Subcutaneous abdominal adipose tissue (tissue), 5 donors: Measurements from ENCODE around the gene NCBP2.
"Not testable (repeated sequence)": the region's sequence is repeated elsewhere in the genome, so short reads cannot be mapped to it uniquely, and the experiment has no call there.

Experiments used
- H3K27ac ChIP-seq: one replicate; pipeline ENCODE4 v1.7.0; 2013; ENCODE audit warnings: low read depth, mild to moderate bottlenecking, inconsistent platforms, low read length, moderate library complexity
- H3K27me3 ChIP-seq, 5 donors: one replicate each; pipeline ENCODE4 v1.7.0; 2013; ENCODE audit warnings: low read length in 5 of 5, inconsistent platforms in 1 of 5; ENCODE audit not compliant: control insufficient read depth in 5 of 5, insufficient read depth in 4 of 5
- H3K36me3 ChIP-seq, 5 donors: one replicate each; pipeline ENCODE4 v1.7.0; 2013; ENCODE audit warnings: low read length in 5 of 5; ENCODE audit not compliant: control insufficient read depth in 5 of 5, insufficient read depth in 5 of 5
- H3K4me1 ChIP-seq, 5 donors: one replicate each; pipeline ENCODE4 v1.7.0; 2013; ENCODE audit warnings: low read length in 5 of 5, mild to moderate bottlenecking in 3 of 5, moderate library complexity in 1 of 5; ENCODE audit not compliant: control insufficient read depth in 5 of 5, insufficient read depth in 5 of 5
- H3K4me3 ChIP-seq, 5 donors: one replicate each; pipeline ENCODE4 v1.7.0; 2013; ENCODE audit warnings: low read length in 5 of 5, low read depth in 1 of 5
- H3K9ac ChIP-seq, 5 donors: one replicate each; pipeline ENCODE4 v1.7.0; 2013; ENCODE audit warnings: low read length in 5 of 5, mild to moderate bottlenecking in 4 of 5, moderate library complexity in 3 of 5
- H3K9me3 ChIP-seq, 5 donors: one replicate each; pipeline ENCODE4 v1.7.0; 2013; ENCODE audit warnings: low read length in 5 of 5; ENCODE audit not compliant: control insufficient read depth in 5 of 5
- donor health status: healthy.
- donor health status: healthy.
- donor health status: healthy.
- donor health status: healthy.
- donor health status: healthy.

The NCBP2 gene

DNA sequence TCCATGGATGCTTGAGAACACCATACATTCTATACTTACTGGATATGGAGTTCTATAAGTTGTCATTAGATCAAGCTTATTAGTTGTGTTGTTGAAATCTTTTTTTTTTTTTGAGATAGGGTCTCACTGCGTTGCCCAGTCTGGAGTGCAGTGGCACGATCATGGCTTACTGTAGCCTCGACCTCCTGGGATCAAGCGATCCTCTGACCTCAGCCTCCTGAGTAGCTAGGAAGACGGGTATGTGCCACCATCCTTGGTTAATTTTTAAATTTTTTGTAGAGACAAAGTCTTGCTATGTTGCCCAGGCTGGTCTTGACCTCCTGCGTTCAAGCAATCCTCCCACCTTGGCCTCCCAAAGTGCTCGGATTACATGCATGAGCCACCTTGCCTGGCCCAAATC, 12.5 kb upstream of the NCBP2 start:
- no peak overlapping the region for H3K4me3 ChIP-seq

DNA sequence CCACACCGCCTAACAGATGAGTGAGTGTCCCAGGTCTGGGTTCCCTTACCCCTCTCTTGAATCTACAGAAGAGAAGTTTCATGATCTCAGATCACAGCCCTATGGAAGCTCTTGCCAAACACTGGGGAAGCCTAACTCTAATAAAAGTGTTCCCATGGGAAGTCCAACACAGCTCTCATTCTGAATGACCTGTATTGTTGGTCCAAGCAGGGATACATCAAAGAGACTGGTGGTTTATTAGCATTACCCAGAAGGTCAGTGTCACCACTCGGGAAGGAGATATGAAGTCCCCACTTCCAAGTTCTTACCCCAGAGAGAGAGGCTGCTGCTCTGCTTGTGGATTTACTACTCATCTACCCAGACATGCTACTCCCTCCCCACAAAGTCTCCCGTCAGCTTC, 9.0 kb upstream of the NCBP2 start:
- Histone ChIP-seq H3K9me3 (no peaks in the 10 kb centered on the region), H3K36me3 (peaks cover 0 to 16% (median 13%) of the 10 kb centered on the region in 5 donors), H3K4me1 (peaks cover 0 to 3% (median 0%) of the 10 kb centered on the region in 5 donors), H3K4me3 (no peak overlapping the region), H3K9ac (no peak overlapping the region), H3K27ac (no peak overlapping the region), H3K27me3 (no peaks in the 10 kb centered on the region)

More for the DNA sequence above, 12.5 kb upstream of the NCBP2 start:
- Histone ChIP-seq H3K9ac (no peak overlapping the region), H3K9me3 (no peaks in the 10 kb centered on the region), H3K27ac (no peak overlapping the region), H3K4me1 (no peaks in the 10 kb centered on the region), H3K36me3 (peaks cover 0 to 9% (median 8%) of the 10 kb centered on the region in 5 donors), H3K27me3 (no peaks in the 10 kb centered on the region)

DNA sequence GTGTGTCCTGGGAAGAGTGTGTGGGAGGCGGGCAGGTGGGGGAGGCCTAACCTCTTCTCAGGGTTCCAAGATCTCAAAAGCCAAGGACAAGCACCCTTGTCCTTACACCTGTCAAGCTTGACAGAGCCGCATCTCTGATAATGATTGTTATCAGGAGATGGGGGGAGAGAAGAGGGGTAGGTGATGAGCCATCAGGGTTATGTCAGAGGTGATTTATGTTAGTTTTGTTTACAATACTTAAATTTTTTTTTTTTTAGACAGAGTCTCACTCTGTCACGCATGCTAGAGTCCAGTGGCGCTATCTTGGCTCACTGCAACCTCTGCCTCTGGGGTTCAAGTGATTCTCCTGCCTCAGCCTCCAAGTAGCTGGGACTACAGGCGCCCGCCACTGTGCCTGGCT, 7.4 kb upstream of the NCBP2 start:
- H3K4me1 ChIP-seq, result peaks cover 0 to 3% (median 0%) of the 10 kb centered on the region in 5 donors

DNA sequence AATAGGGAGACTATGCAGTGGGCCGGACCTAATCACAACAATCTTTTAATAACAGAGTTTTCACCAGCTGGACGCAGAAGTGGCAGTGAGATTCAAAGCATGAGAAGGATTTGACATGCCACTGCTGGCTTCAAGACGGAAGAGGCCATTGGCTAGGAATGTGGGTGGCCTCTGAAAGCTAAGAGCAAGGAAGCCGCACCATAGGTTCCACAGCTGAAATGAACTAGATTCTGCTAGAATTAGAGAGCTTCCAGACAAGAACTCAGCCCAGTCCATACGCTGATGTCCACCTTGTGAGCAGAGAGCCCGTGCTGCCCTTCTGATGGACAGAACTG, 6.9 kb upstream of the NCBP2 start:
- Histone ChIP-seq H3K4me1 (peaks cover 0 to 4% (median 0%) of the 10 kb centered on the region in 5 donors), H3K9me3 (no peaks in the 10 kb centered on the region), H3K4me3 (no peak overlapping the region), H3K27ac (no peak overlapping the region), H3K36me3 (peaks cover 0 to 19% (median 13%) of the 10 kb centered on the region in 5 donors), H3K27me3 (no peaks in the 10 kb centered on the region), H3K9ac (no peak overlapping the region)

More for the DNA sequence above, 7.4 kb upstream of the NCBP2 start:
- Histone ChIP-seq H3K9ac (no peak overlapping the region), H3K27ac (no peak overlapping the region), H3K36me3 (peaks cover 0 to 16% (median 13%) of the 10 kb centered on the region in 5 donors), H3K9me3 (no peaks in the 10 kb centered on the region), H3K4me3 (no peak overlapping the region), H3K27me3 (no peaks in the 10 kb centered on the region)

DNA sequence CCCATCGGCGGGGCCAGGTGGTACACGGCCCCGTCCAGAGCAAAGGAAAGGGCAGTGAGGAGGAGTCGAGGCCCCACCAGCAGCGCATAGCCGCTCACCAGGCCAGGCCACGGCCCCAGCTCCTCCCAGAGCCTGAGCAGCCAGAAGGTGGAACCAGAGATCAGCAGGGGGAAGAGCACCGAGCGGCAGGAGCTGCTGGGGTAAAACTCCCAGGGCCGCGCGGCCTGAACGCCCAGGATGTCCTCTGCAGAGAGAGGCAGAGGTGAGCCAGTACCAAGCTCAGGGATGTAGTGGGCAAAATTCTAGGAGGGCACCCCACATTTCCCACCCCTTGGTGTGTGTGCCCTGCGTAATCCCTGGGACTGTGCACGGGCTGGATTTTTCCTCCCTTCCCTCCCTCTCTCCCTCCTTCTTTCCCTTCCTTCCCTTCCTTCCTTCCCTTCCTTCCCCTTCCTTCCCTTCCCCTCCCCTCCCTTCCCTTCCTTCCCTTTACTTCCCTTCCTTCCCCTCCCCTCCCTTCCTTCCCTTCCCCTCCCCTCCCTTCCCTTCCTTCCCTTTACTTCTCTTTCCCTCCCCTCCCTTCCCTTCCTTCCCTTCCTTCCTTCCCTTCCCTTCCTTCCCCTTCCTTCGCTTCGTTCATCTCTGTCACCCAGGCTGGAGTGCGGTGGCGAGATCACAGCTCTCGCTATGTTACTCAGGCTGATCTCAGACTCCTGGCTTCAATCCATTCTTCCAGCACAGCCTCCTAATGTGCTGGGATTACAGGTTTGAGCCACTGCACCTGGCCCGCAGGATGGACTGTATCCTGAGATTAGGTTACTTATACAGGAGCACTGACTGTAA, 6.3 kb upstream of the NCBP2 start:
- H3K9ac ChIP-seq, result no peak overlapping the region
- peaks cover 1 to 10% (median 3%) of the 10 kb centered on the region in 5 donors for H3K4me1 ChIP-seq
- H3K36me3 ChIP-seq, result peaks cover 0 to 19% (median 13%) of the 10 kb centered on the region in 5 donors
- no peaks in the 10 kb centered on the region for H3K9me3 ChIP-seq
- H3K4me3 ChIP-seq, result no peak overlapping the region
- H3K27me3 ChIP-seq, result no peaks in the 10 kb centered on the region
- no peak overlapping the region for H3K27ac ChIP-seq

DNA sequence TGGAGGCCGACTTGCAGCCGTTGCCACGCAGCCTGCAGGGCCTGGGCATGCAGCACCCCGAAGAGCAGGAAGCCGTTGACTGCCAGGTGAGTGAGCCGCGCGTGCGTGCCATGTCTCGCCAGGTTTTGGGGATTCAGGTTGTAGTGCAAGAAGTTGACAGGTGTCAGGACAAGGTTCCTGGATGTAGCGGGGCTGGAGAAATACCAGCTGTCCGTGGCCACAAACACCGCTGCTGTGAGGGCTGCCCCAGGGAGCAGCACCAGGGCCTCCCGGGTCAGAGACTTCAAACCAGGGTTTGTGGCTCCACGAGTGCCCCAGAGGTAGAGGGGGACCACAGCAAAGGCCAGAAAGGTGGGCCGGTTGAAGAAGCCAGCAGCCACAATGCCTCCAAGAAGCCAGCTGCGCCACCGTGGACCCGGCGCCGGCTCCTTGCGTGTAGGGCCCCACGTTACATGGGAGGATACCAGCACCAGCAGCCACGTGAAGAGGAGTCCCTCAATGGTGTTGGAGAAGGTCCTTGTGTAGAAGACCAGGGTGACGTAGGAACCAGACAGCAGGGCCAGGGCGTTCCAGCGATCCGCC, 5.6 kb upstream of the NCBP2 start:
- no peaks in the 10 kb centered on the region for H3K27me3 ChIP-seq
- no peaks in the 10 kb centered on the region for H3K9me3 ChIP-seq
- peaks cover 0 to 19% (median 13%) of the 10 kb centered on the region in 5 donors for H3K36me3 ChIP-seq
- peaks cover 8 to 17% (median 11%) of the 10 kb centered on the region in 5 donors for H3K4me1 ChIP-seq
- no peak overlapping the region for H3K4me3 ChIP-seq
- H3K9ac ChIP-seq, result no peak overlapping the region
- no peak overlapping the region for H3K27ac ChIP-seq

DNA sequence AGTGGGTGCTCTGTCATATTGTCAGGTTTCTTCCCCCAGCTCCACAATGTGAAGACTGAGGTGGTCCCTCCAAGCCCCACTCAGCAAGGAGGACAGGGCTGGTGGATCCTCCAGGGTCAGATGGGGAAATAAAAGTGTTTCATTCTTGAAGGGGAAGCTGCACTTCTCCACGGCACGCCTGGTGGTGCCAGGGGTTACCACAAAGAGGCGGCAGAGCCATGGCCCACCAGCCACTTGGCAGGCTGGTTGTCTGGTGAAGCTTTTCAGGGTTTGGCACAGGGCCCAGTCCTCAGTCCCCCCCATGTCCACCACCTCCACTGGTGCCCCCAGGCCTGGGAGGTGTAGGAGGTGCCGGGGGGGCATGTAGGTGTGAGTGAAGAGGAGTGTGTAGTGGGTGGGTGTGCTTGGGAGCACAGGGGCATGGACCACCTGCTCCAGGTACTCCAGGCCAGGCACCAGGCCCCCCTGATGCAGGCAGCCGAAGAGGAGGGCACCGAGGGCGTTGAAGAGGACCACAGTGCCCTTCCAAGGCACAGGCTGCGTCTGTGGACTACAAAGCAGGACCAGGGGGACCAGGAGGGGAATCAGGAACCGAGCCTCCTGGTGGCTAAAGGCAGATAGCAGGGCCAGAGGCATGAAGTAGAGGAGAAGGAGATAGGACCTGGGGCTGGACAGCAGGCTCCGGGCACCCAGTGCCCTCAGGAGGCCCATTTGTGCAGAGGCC, 5.0 kb upstream of the NCBP2 start:
- H3K36me3 ChIP-seq, result peaks cover 0 to 19% (median 13%) of the 10 kb centered on the region in 5 donors
- no peaks in the 10 kb centered on the region for H3K27me3 ChIP-seq
- H3K9ac ChIP-seq, result no peak overlapping the region
- no peak overlapping the region for H3K4me3 ChIP-seq
- H3K9me3 ChIP-seq, result no peaks in the 10 kb centered on the region
- H3K27ac ChIP-seq, result no peak overlapping the region
- peaks cover 8 to 20% (median 13%) of the 10 kb centered on the region in 5 donors for H3K4me1 ChIP-seq

DNA sequence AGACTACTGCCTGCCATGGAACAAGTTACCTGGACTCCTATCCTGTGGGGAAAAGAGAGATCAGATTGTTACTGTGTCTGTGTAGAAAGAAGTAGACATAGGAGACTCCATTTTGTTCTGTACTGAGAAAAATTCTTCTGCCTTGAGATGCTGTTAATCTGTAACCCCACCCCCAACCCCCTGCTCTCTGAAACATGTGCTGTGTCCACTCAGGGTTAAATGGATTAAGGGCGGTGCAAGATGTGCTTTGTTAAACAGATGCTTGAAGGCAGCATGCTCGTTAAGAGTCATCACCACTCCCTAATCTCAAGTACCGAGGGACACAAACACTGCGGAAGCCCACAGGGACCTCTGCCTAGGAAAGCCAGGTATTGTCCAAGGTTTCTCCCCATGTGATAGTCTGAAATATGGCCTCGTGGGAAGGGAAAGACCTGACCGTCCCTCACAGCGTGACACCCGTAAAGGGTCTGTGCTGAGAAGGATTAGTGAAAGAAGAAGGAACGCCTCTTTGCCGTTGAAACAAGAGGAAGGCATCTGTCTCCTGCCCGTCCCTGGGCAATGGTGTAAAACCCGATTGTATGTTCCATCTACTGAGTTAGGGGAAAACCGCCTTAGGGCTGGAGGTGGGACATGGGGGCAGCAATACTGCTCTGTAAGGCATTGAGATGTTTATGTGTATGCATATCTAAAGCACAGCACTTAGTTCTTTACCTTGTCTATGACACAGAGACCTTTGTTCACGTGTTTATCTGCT, 1.9 kb upstream of the NCBP2 start:
- H3K4me3 ChIP-seq, result peak overlapping the region in 1 of 5 donors; percentile 97

DNA sequence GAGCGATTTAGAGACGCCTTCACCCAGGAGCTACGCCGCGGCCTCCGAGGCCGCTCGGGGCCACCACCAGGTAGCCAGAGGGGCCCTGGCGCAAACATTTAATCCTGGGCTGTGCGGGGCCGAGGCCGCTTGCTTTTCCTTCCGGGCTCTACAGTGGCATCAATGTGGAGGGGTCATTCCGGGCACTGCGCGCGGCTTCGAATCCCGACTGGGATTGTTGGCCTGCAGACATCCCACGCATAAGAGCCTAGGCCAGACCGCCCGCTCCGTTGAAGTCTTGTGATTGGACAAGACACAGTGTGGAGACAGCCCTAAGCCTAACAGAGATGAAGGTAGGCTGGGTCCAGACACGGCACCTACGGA, 568 bp upstream of the NCBP2 start:
- Histone ChIP-seq H3K36me3 (peaks cover 2 to 25% (median 13%) of the 10 kb centered on the region in 5 donors), H3K27ac (peak overlapping the region; percentile 84), H3K4me1 (peaks cover 8 to 34% (median 27%) of the 10 kb centered on the region in 5 donors), H3K27me3 (no peaks in the 10 kb centered on the region), H3K9me3 (no peaks in the 10 kb centered on the region), H3K4me3 (peak overlapping the region; percentile 90 to 99 (median 97)), H3K9ac (peak overlapping the region; percentile 90 to 98 (median 94))

More for the DNA sequence above, 1.9 kb upstream of the NCBP2 start:
- Histone ChIP-seq H3K4me1 (peaks cover 8 to 37% (median 27%) of the 10 kb centered on the region in 5 donors), H3K9ac (peak overlapping the region in 1 of 5 donors; percentile 92), H3K36me3 (peaks cover 0 to 13% (median 4%) of the 10 kb centered on the region in 5 donors)
- H3K9me3 ChIP-seq, H3K27me3 ChIP-seq, H3K27ac ChIP-seq: not testable (repeated sequence)
